MM.1S (cell line): ENCODE measurements around the gene MYO1H.

Source experiments
- CTCF ChIP-seq: fragments of 300-600 bp; sonication (generic); IDR thresholded peaks from 2 replicates; pipeline ENCODE4 v1.5.1; 2016; ENCODE audit warnings: antibody characterized with exemption, low read length, mixed read lengths
- EZH2 ChIP-seq: fragments of 300-600 bp; sonication (generic); optimal IDR thresholded peaks from 2 replicates; pipeline ENCODE3; 2017; ENCODE audit warnings: low read depth, mild to moderate bottlenecking, antibody characterized with exemption, low read length, mixed read lengths
- EZH2phosphoT487 ChIP-seq: fragments of 300-600 bp; sonication (generic); IDR thresholded peaks from 2 replicates; pipeline ENCODE4 v1.6.1; 2018; ENCODE audit warnings: antibody characterized with exemption, low read length

- TF ChIP-seq CTCF, result no peak
- TF ChIP-seq EZH2, result no peak
- no peak for TF ChIP-seq EZH2phosphoT487
Measured at GRCh38 chr12:109495012-109495411, 147.3 kb downstream of the MYO1H start.
